CD4-positive, alpha-beta T cell treated with Interleukin-15 for 1 hour (primary cell): ENCODE data around the gene CUX1.

ENCODE experiments used
- DNase-seq: peaks from one replicate; pipeline ENCODE4 v3.0.0-alpha.2; 2020

The CUX1 gene

GRCh38 chr7:102055181-102055976, 238.0 kb downstream of the CUX1 start:
- DNase-seq = no peak

DNA sequence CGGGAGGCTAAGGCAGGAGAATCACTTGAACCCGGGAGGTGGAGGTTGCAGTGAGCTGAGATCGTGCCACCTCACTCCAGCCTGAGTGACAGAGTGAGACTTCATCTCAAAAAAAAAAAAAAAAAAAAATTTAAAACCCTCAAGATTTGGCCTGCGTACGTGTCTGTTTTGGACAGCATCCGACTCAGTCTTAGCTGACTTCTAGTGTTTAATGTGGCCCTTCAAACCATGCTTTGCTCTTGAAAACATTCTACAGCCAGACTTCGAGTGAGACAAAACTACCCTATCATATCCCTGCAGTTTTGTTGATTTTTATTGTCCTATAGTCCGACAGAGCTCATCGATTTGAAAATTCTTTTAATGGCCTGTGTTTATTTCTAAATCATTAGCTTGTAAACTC, 242.1 kb downstream of the CUX1 start:
- DNase-seq = no peak

GRCh38 chr7:102061354-102061945, 244.0 kb downstream of the CUX1 start:
- DNase-seq = no peak

DNA sequence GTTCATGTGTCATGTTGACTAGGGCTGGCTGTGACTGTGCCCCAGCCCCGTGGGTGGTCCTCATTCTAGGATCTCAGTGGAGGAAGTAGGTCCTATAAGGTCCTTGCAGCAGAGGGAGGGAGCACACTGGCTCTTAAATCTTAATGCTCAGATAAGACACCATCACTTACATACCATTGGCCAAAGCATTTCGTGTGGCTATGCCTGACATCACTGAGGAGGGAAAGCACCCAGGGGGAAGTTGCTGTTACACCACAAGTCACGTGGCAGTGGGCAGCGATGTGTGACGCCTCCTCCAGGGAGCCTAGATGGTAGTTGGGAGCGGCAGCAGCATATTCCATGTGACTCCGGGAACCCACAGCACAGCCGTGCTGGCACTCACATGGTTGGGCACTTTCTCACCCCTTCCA, 244.6 kb downstream of the CUX1 start:
- peak; percentile 80 for DNase-seq

DNA sequence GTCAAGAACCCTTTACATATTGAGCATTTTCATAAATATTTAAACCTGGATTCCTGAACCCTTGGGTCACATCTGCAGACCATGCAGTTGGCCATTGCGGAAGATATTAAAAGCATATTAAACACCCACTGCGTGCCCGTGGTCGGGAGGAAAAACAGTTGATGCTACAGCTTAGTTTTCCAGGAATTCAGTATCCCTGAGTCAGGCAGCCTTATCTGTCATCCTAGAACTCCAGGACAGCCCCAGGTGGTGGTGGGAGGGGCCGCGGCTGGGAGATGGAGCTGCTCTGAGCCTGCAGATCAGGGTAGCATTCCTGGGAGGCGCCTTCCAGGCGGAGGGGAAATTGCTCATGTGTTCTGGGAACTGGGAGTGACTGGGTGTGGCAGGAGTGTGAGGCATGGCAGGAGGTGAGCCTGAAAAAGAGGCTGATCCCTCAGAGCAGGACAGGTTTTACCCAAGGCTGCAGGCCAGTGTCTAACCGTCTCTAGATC, 246.3 kb downstream of the CUX1 start:
- DNase-seq = no peak

- peak; percentile 78 for DNase-seq
These were observed 247.1 kb downstream of the CUX1 start for GRCh38 chr7:102064361-102065025.

GRCh38 chr7:102065226-102065625, 247.8 kb downstream of the CUX1 start:
- DNase-seq = no peak

DNA sequence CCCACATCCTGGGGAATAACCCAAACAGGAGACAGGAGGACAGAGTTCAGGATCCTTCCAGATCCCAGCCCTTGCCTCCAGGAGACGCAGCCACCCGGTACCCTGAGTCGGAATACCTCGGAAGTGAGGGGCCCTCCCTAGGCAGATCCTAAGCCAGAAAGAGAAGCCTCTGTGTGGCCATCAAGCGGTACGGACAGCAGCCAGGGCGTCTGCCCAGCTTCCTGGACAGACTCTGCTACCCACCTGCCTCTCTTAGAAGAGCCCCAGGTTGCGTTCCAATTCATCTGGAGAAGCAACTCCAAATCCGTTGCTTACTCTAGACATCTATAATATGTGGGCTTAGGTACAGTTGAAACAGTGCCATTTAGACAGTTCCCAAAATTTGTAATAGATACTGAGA, 249.1 kb downstream of the CUX1 start:
- DNase-seq = no peak

DNA sequence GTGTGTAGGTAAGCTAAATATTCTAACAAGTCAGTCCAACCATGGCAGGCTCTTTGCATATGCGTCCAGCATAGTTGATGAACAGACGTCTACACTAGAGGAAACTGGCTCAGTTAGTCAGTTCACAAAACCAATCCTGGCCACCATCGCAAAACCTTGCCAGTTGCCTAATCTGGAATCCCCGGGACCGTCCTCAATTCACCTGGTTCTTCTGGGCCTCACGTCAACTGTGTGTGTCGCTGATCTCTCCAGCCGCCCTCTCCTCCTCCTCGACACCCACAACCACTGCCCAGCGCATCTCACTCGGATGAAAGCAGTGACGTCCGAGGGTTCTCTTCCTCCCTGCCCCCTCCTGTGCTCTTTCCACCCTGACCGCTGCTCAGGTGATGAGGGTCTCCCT, 251.4 kb downstream of the CUX1 start:
- DNase-seq = no peak

DNA sequence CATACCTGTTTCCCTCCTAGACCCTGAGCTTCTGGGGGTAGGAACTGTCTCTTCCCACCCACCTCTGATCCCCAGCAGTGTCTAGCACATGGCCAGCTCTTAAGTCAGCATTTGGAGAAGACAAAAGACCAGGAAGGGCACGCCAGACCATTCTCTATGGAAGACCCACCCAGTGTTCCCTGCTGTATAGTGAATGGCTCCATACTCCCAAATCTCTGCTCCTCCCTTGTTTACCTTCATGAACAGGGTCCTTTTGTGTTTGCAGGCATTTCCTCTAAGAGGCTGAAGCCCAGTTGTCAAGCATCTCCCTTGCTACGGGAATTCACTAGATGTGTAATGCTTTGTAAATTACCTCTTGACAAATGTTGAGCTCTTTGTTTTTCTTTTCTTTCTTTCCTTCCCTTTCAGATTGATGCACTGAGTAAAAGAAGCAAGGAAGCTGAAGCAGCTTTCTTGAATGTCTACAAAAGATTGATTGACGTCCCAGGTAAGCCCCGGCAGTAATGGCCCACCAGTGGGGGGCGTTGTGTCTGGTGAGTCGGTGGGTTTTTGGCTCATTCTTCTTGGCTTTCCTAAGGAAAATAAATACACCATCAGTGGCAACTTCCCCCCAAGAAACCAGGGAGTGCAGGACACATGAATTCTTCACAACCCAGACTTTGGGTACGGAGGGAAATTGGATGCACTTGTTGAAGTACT, 252.7 kb downstream of the CUX1 start:
- DNase-seq = no peak

GRCh38 chr7:102072003-102072402, 254.6 kb downstream of the CUX1 start:
- no peak for DNase-seq

DNA sequence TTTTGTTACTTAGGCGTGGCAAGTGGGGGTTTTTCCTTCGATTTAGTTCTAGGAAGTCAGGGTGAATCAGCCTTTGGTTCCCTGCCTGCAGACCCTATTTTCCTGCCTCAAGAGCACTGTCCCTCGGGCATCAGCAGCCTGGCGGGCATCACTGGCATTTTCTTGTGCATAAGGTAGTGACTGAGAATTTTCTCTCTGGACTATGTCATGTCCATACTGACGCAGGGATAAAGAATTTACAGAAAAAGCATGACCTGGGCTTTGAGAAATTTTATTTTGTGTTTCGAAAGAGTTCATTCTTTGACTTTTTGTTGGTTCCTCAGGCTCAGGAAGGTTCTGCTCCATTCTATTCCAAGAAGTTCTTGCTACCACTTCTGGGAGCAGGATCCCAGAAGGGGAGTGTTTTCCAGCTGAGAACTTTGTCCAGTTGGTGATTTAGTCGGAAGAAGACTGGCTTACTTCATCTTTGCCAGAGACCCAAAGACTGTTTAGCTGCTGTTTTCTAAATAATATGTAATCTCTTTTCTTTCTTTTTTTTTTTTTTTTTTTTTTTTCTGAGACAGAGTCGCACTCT, 255.3 kb downstream of the CUX1 start:
- DNase-seq = no peak

- no peak for DNase-seq
These were observed 256.8 kb downstream of the CUX1 start for GRCh38 chr7:102073931-102074880.

DNA sequence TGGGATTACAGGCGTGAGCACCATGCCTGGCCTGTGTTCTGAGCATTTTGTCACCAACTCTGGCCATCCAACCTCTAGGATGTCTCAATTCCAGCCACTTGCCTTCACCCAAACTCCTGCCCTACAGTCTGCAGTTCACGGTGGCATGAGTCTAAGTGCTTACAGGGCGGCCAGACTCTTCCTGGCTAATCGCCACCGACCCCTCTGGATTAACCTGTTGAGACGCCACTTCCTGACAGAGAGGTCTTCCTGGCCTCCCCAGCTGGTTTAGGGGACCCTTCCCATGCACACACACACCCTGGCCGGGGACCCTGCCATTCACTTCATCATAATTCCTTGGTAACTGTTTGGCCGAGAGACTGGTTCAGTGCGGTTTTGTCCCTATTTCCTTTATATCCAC, 257.7 kb downstream of the CUX1 start:
- DNase-seq = no peak

DNA sequence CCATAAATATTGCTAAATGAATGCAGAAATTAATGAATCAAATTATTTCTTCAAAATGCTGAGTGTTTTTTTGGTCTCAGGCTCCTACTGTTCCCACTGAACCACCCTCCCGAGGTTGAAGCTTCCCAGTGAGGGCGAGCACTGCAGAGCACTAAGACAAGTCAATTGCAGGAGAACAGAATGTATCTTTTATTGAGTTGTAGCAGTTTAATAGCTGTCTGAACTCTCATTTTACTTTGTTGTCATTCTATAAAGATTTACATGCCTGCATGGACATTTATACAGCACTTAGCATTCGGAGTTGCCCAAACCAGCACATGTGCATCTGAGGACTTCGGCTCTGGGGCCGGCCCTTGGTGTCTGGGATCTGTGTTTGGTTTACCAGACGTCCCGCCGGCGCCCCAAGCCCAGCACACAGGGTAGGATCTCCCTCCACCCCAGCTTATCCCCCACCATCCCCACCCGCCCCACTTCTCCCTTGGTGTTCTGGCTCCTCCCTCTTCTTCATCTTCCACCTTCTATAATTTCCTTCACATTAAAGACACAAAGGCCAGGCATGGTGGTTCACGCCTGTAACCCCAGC, 258.2 kb downstream of the CUX1 start:
- no peak for DNase-seq

DNA sequence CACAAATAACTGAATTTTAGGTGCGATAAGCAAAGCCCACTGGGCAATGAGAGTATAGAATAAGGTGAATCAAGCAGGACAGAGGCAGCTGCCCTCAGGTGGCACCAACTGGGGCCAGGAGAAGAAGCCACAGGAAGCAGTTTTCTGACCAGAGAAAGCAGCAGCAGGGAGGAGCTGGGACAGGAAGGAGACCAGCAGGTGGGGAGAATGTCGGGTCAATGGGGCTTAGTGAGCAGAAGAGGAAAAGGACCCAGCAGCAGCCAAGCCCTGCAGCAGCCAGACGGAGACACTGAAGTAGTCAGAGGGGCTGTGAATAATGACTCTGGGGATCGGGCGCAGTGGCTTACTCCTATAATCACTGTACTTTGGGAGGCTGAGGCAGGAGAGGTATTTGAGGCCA, 259.7 kb downstream of the CUX1 start:
- no peak for DNase-seq

- no peak for DNase-seq
These were observed 262.0 kb downstream of the CUX1 start for GRCh38 chr7:102079140-102080018.

DNA sequence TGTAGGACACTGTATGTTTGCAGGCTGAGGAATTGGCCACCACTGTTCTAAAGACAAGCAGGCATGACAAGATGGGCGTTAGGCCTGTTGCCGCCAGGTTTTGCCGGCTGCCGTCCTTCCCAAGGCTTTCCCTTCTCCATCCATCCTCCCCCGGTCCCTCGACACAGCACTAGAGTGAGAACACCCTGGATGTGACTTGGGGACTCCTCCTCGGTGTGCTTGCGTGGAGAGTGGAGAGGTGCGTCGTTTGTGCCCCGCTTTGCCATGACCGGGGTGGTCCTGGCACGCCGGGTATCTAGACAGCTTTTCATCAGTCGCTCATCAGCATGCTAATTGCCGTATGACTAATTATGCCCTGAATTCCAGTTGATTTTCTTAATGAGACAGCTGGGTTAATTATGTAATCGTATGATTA, 262.6 kb downstream of the CUX1 start:
- no peak for DNase-seq

- DNase-seq = no peak
These were observed 263.2 kb downstream of the CUX1 start for GRCh38 chr7:102080434-102081243.

DNA sequence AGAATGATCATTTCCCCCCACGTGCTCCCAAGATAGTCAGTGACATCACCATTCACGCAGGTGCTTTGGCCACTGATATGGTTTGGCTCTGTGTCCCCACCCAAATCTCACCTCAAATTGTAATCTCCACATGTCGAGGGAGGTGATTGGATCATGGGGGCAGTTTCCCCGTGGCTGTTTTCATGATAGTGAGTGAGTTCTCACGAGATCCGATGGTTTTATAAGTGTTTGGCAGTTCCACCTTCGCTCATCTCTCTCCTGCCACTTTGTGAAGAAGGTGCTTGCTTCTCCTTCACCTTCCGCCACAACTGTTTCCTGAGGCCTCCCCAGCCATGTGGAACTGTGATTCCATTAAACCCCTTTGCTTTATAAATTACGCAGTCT, 263.8 kb downstream of the CUX1 start:
- DNase-seq = no peak
